ENCODE results near the gene UNC13C.

DNA sequence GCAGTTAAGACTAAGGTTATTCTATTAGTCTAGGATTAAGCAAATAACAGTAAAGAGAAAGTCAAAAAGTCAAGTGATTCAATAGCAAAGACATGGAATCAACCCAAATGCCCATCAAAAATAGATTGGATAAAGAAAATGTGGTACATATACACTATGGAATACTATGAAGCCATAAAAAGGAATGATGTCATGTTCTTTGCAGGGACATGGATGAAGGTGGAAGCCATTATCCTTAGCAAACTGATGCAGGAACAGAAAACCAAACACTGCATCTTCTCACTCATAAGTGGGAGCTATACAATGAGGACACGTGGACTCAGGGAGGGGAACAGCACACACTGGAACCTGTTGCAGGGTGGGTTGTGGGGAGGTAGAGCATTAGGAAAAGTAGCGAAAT lies 29.0 kb downstream of the UNC13C start:
- TF ChIP-seq NFATC3 (CRISPR knock-in tag; IDR thresholded peaks at IDR 0.05) (no peak), SP1 (IDR thresholded peaks at IDR 0.05) (no peak), SP1 (CRISPR knock-in tag; IDR thresholded peaks at IDR 0.05) (no peak), TCF7 (IDR thresholded peaks at IDR 0.05; ENCODE audit: low read depth) (no peak), LCORL (IDR thresholded peaks at IDR 0.05) (no peak), LCORL (CRISPR knock-in tag; IDR thresholded peaks at IDR 0.05) (no peak), KDM5A (IDR thresholded peaks at IDR 0.05; ENCODE audit: borderline replicate concordance, low read length) (no peak), RELA (CRISPR knock-in tag; IDR thresholded peaks at IDR 0.05) (no peak)
- TF ChIP-seq, protein P1, sequence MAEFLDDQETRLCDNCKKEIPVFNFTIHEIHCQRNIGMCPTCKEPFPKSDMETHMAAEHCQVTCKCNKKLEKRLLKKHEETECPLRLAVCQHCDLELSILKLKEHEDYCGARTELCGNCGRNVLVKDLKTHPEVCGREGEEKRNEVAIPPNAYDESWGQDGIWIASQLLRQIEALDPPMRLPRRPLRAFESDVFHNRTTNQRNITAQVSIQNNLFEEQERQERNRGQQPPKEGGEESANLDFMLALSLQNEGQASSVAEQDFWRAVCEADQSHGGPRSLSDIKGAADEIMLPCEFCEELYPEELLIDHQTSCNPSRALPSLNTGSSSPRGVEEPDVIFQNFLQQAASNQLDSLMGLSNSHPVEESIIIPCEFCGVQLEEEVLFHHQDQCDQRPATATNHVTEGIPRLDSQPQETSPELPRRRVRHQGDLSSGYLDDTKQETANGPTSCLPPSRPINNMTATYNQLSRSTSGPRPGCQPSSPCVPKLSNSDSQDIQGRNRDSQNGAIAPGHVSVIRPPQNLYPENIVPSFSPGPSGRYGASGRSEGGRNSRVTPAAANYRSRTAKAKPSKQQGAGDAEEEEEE (CRISPR knock-in tag; IDR thresholded peaks at IDR 0.05; ENCODE audit: borderline replicate concordance), result no peak
- TF ChIP-seq, protein P2, sequence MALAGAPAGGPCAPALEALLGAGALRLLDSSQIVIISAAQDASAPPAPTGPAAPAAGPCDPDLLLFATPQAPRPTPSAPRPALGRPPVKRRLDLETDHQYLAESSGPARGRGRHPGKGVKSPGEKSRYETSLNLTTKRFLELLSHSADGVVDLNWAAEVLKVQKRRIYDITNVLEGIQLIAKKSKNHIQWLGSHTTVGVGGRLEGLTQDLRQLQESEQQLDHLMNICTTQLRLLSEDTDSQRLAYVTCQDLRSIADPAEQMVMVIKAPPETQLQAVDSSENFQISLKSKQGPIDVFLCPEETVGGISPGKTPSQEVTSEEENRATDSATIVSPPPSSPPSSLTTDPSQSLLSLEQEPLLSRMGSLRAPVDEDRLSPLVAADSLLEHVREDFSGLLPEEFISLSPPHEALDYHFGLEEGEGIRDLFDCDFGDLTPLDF (CRISPR knock-in tag; IDR thresholded peaks at IDR 0.05), result no peak
- TF ChIP-seq, protein P3, sequence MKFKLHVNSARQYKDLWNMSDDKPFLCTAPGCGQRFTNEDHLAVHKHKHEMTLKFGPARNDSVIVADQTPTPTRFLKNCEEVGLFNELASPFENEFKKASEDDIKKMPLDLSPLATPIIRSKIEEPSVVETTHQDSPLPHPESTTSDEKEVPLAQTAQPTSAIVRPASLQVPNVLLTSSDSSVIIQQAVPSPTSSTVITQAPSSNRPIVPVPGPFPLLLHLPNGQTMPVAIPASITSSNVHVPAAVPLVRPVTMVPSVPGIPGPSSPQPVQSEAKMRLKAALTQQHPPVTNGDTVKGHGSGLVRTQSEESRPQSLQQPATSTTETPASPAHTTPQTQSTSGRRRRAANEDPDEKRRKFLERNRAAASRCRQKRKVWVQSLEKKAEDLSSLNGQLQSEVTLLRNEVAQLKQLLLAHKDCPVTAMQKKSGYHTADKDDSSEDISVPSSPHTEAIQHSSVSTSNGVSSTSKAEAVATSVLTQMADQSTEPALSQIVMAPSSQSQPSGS (CRISPR knock-in tag; IDR thresholded peaks at IDR 0.05), result no peak
- TF ChIP-seq, protein P4, sequence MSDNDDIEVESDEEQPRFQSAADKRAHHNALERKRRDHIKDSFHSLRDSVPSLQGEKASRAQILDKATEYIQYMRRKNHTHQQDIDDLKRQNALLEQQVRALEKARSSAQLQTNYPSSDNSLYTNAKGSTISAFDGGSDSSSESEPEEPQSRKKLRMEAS (IDR thresholded peaks at IDR 0.05), result no peak
